ENCODE results near the gene TMLHE. TPM values are rescaled to one million over a fixed set of nuclear protein-coding genes. Genes with fewer than 3 reads are reported as not detected.

Gene TMLHE, protein sequence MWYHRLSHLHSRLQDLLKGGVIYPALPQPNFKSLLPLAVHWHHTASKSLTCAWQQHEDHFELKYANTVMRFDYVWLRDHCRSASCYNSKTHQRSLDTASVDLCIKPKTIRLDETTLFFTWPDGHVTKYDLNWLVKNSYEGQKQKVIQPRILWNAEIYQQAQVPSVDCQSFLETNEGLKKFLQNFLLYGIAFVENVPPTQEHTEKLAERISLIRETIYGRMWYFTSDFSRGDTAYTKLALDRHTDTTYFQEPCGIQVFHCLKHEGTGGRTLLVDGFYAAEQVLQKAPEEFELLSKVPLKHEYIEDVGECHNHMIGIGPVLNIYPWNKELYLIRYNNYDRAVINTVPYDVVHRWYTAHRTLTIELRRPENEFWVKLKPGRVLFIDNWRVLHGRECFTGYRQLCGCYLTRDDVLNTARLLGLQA
- total RNA-seq: 36.7 TPM

DNA sequence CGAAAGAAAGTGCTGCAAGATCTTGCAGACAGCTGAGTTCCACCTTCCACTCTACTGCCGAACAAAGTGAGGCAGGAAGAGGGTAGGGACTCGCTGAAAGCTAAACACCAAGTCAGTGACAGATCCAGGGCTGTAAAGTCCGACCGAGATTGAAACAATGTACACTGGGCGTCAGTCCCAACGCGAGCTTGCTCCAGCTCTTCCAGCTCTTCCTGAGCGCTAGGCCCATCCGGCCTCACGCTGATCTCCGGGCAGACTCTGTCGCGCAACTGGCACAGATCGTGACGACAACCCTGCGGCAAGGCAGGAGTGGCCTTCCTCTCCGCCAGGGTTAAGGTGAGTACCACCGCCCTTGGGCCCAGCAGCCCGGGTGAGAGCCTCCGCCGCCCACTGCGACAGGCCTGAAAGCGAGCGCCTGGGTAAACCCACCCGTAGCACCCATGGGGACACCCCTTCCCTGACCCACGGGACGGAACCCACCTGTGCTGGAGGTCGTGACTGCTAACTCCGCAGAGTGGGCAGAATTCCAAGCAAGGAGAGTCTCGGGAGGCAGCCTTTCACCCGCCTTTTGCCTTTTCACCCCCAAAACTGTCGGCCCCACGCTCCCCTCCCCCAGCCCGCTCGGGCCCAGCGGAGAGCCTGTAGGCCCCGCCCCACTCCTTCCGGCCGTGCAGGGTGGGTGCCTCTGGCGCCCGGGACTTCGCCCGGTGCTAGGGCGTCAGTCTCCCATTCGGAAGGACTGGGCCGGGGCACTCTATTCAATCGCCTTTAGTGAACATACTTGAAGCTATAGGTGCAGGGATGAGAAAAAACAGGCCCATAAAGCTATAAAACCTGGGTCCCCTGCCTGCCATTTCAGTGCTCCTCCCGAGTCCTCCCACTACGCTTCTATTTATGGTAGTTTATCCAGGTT, at the start of gene TMLHE, which contains the start of gene SPRY3:
TSS of gene TMLHE (minus strand) at position 641 of the 913 bp plus-strand sequence. CDS start 67,676 bp downstream, outside the sequence.
TSS of gene SPRY3 (plus strand) at position 275 of the 913 bp plus-strand sequence.

DNA sequence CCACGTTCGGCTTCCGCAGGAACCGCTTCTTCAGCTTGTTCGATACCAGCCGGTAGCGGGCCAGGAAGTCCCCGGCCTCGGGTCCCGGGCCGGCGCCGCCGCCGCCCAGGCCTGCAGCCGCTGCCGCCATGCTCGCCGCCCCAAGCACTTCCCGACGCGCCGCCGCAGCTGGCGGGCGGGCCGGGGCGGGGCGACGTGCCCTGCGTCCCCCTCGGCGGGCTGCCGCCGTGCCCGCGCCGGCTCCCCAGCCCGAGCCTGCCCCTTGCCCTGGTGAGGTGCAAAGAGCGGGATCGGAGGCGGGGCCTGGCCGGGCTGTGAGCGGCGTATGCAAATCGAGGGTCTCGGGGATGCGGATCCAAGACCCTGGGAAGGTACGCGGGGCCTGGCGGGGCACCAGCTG, 154.3 kb downstream of the TMLHE start, which contains the start of gene F8A3:
TSS of gene F8A3 (minus strand) at position 150 of the 400 bp plus-strand sequence. CDS start at position 130, 20 bp downstream.

Other genes starting within 250 kb of the TMLHE start
- gene F8A2, start 230.9 kb downstream of the TMLHE start, total RNA-seq: not detected
- 3.1 TPM for gene F8A3, start 154.3 kb downstream of the TMLHE start, total RNA-seq
- 3.2 TPM for gene SPRY3, start 366 bp downstream of the TMLHE start, total RNA-seq

Measured in camera-type eye (tissue), 1 donor.